ENCODE data around the gene UBTF.

GRCh38 chr17:44183024-44183423 lies 36.5 kb downstream of the UBTF start:
- TF ChIP-seq CTCF (IDR thresholded peaks at IDR 0.05): no peak
- TF ChIP-seq POLR2AphosphoS5 (IDR thresholded peaks at IDR 0.05; ENCODE audit: insufficient read depth in 1 of 2, low read depth in 1 of 2): no peak

All from vagina (tissue), 2 donors.